Measurements from ENCODE around the gene CPHXL2. TPM values are rescaled to one million over a fixed set of nuclear protein-coding genes. Genes with fewer than 3 reads are reported as not detected.

Gene CPHXL2
- total RNA-seq, 1 donor from 2014 or later, result not detected

- Mint-ChIP-seq H3K4me1 (ENCODE audit: low read depth) (peaks cover 29% of the 10 kb centered on the region), H3K27ac (peak overlapping the region; percentile 44), H3K9me3 (no peaks in the 10 kb centered on the region), H3K27me3 (ENCODE audit: low read depth) (no peaks in the 10 kb centered on the region), H3K36me3 (ENCODE audit: low read depth) (peaks cover 88% of the 10 kb centered on the region), H3K4me3 (ENCODE audit: low read depth) (no peak overlapping the region)
- no peak for DNase-seq (ENCODE audit: low spot score)
- intact Hi-C loops (cut with micrococcal nuclease), result no loop called here
Observed at GRCh38 chr16:75629132-75629531, 47.7 kb downstream of the CPHXL2 start.

GRCh38 chr16:75628351-75628750 is 48.5 kb downstream of the CPHXL2 start:
- Mint-ChIP-seq H3K4me1 (ENCODE audit: low read depth) (peaks cover 31% of the 10 kb centered on the region), H3K27ac (peak overlapping the region; percentile 68), H3K9me3 (no peaks in the 10 kb centered on the region), H3K4me3 (ENCODE audit: low read depth) (no peak overlapping the region), H3K36me3 (ENCODE audit: low read depth) (peaks cover 81% of the 10 kb centered on the region), H3K27me3 (ENCODE audit: low read depth) (no peaks in the 10 kb centered on the region)
- DNase-seq (ENCODE audit: low spot score), result no peak
- intact Hi-C loops (cut with micrococcal nuclease), result no loop called here

DNA sequence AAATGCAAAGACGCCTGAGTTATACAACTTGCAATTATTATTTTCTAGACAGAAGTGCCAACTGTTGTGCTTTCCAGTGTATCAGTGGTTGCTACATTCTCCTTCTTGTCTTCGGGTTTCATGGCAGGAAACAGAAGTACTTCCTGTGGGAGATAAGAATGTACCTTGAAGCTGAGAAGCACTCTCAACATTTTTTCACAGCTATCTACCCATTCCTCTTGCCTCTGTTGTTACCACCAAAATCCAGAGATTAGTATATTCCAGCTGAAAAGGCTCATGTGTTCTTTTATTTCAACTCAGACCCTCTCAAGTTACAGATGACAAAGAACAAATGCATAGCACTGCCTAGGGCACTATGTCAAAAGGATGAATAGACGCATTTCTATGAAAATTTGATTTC is 49.0 kb downstream of the CPHXL2 start:
- no peak overlapping the region for H3K4me3 Mint-ChIP-seq (ENCODE audit: low read depth)
- no peak for DNase-seq (ENCODE audit: low spot score)
- peaks cover 31% of the 10 kb centered on the region for H3K4me1 Mint-ChIP-seq (ENCODE audit: low read depth)
- peaks cover 78% of the 10 kb centered on the region for H3K36me3 Mint-ChIP-seq (ENCODE audit: low read depth)
- no peaks in the 10 kb centered on the region for H3K9me3 Mint-ChIP-seq
- no peaks in the 10 kb centered on the region for H3K27me3 Mint-ChIP-seq (ENCODE audit: low read depth)
- peak overlapping the region; percentile 68 for H3K27ac Mint-ChIP-seq
- intact Hi-C loops (cut with micrococcal nuclease), result no loop called here

- H3K27me3 Mint-ChIP-seq (ENCODE audit: low read depth), result no peaks in the 10 kb centered on the region
- peak overlapping the region; percentile 57 for H3K27ac Mint-ChIP-seq
- H3K36me3 Mint-ChIP-seq (ENCODE audit: low read depth), result peaks cover 70% of the 10 kb centered on the region
- intact Hi-C loops (cut with micrococcal nuclease), result no loop called here
- H3K4me3 Mint-ChIP-seq (ENCODE audit: low read depth), result no peak overlapping the region
- H3K4me1 Mint-ChIP-seq (ENCODE audit: low read depth), result peaks cover 36% of the 10 kb centered on the region
- no peaks in the 10 kb centered on the region for H3K9me3 Mint-ChIP-seq
- DNase-seq (ENCODE audit: low spot score), result no peak
Observed at GRCh38 chr16:75626806-75627205, 50.0 kb downstream of the CPHXL2 start.

GRCh38 chr16:75624921-75625334 is 51.9 kb downstream of the CPHXL2 start:
- Mint-ChIP-seq H3K4me1 (ENCODE audit: low read depth) (peaks cover 50% of the 10 kb centered on the region), H3K9me3 (no peaks in the 10 kb centered on the region), H3K27ac (no peak overlapping the region), H3K27me3 (ENCODE audit: low read depth) (no peaks in the 10 kb centered on the region), H3K36me3 (ENCODE audit: low read depth) (peaks cover 66% of the 10 kb centered on the region), H3K4me3 (ENCODE audit: low read depth) (no peak overlapping the region)
- DNase-seq (ENCODE audit: low spot score), result no peak
- intact Hi-C loops (cut with micrococcal nuclease), result no loop called here

GRCh38 chr16:75622761-75623605 is 53.8 kb downstream of the CPHXL2 start, which contains the start of gene ADAT1:
Gene ADAT1, minus strand, starts transcription at chr16:75623281. Its CDS starts 2,482 bp downstream, at chr16:75620799.
- peak within 1 kb of the TSS; percentile 96 for H3K27ac Mint-ChIP-seq
- H3K9me3 Mint-ChIP-seq, result no peaks in the 10 kb centered on the region
- H3K4me1 Mint-ChIP-seq (ENCODE audit: low read depth), result peaks cover 36% of the 10 kb centered on the region
- peak within 1 kb of the TSS; percentile 93 for H3K4me3 Mint-ChIP-seq (ENCODE audit: low read depth)
- intact Hi-C loops (cut with micrococcal nuclease), result loop anchor here (1.0 to 2.0 kb wide), 7 partner anchors 24 to 190 kb away; partner anchors contain the start of genes CFDP1, GABARAPL2, KARS1 and TERF2IP
- no peaks in the 10 kb centered on the region for H3K27me3 Mint-ChIP-seq (ENCODE audit: low read depth)
- H3K36me3 Mint-ChIP-seq (ENCODE audit: low read depth), result peaks cover 57% of the 10 kb centered on the region
- peak; percentile 96 for DNase-seq (ENCODE audit: low spot score)

DNA sequence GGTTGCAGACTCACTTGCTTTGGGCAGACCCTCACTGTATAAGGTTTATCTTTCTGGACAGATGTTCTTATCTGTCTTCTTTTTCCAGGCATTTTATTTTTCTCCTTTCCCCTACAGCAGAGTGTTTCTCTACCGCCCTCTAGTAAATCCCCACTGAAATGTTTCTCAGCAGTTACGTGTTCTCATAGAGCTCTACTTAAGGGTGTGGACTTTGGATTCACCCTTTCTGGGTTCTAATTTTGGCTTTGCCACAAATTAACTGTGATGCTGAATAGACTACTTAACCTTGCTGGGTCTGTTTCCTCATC is 55.7 kb downstream of the CPHXL2 start:
- DNase-seq (ENCODE audit: low spot score), result no peak
- H3K4me1 Mint-ChIP-seq (ENCODE audit: low read depth), result peaks cover 38% of the 10 kb centered on the region
- peak overlapping the region; percentile 93 for H3K4me3 Mint-ChIP-seq (ENCODE audit: low read depth)
- H3K27ac Mint-ChIP-seq, result no peak overlapping the region
- H3K36me3 Mint-ChIP-seq (ENCODE audit: low read depth), result peaks cover 55% of the 10 kb centered on the region
- no peaks in the 10 kb centered on the region for H3K9me3 Mint-ChIP-seq
- intact Hi-C loops (cut with micrococcal nuclease), result no loop called here
- no peaks in the 10 kb centered on the region for H3K27me3 Mint-ChIP-seq (ENCODE audit: low read depth)

GRCh38 chr16:75620326-75621169 is 56.3 kb downstream of the CPHXL2 start:
- H3K4me3 Mint-ChIP-seq (ENCODE audit: low read depth), result no peak overlapping the region
- intact Hi-C loops (cut with micrococcal nuclease), result no loop called here
- H3K4me1 Mint-ChIP-seq (ENCODE audit: low read depth), result peaks cover 38% of the 10 kb centered on the region
- peaks cover 54% of the 10 kb centered on the region for H3K36me3 Mint-ChIP-seq (ENCODE audit: low read depth)
- no peak for DNase-seq (ENCODE audit: low spot score)
- no peak overlapping the region for H3K27ac Mint-ChIP-seq
- no peaks in the 10 kb centered on the region for H3K27me3 Mint-ChIP-seq (ENCODE audit: low read depth)
- no peaks in the 10 kb centered on the region for H3K9me3 Mint-ChIP-seq

- DNase-seq (ENCODE audit: low spot score), result no peak
- Mint-ChIP-seq H3K9me3 (no peaks in the 10 kb centered on the region), H3K36me3 (ENCODE audit: low read depth) (peaks cover 60% of the 10 kb centered on the region), H3K27me3 (ENCODE audit: low read depth) (no peaks in the 10 kb centered on the region), H3K4me3 (ENCODE audit: low read depth) (no peak overlapping the region), H3K27ac (no peak overlapping the region), H3K4me1 (ENCODE audit: low read depth) (peaks cover 34% of the 10 kb centered on the region)
- intact Hi-C loops (cut with micrococcal nuclease), result no loop called here
Observed at GRCh38 chr16:75618780-75619179, 58.0 kb downstream of the CPHXL2 start.

DNA sequence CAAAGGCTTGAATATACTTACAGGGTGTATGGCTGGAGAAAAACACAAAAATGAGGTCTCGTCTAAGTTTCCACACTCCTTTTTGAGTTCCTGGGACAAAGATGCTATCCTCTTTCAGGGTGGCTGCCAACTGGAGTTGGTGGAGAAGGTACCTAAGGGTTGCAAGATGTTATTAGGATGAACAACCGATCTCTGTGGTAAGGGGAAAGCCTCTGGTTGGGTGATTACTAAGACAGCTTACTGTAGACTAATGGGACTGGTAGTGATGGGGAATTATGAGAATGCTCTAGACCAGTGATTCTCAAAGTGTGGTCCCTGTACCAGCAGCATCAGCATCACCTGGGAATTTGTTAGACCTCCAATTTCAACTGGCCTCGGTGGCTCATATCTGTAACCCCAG is 59.7 kb downstream of the CPHXL2 start:
- peaks cover 69% of the 10 kb centered on the region for H3K36me3 Mint-ChIP-seq (ENCODE audit: low read depth)
- H3K27ac Mint-ChIP-seq, result peak overlapping the region; percentile 29
- no peaks in the 10 kb centered on the region for H3K9me3 Mint-ChIP-seq
- intact Hi-C loops (cut with micrococcal nuclease), result no loop called here
- no peaks in the 10 kb centered on the region for H3K27me3 Mint-ChIP-seq (ENCODE audit: low read depth)
- H3K4me3 Mint-ChIP-seq (ENCODE audit: low read depth), result no peak overlapping the region
- peaks cover 30% of the 10 kb centered on the region for H3K4me1 Mint-ChIP-seq (ENCODE audit: low read depth)
- DNase-seq (ENCODE audit: low spot score), result no peak

DNA sequence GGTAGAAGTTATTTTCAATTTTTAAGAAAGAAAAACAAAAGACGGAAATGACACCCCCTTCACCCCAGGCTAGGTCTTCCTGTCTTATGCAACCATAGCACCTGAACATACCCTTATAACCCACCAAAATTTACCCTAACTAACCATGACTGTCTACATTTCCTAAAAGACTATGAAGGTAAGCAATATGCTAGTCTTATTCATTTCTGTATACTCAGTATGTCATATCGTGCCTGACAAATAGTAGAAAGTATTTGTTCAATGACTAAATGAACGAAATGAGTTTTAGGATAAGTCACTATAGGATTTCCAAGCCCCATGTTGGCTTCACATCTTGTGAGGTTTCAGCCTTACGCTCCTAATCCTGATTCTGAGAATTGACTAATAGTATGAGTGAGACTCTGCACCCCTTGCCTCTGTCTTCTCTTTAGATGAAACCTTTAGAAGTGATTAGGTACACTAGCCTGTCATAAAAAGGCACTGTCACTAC is 60.2 kb downstream of the CPHXL2 start:
- no peaks in the 10 kb centered on the region for H3K9me3 Mint-ChIP-seq
- no peak for DNase-seq (ENCODE audit: low spot score)

DNA sequence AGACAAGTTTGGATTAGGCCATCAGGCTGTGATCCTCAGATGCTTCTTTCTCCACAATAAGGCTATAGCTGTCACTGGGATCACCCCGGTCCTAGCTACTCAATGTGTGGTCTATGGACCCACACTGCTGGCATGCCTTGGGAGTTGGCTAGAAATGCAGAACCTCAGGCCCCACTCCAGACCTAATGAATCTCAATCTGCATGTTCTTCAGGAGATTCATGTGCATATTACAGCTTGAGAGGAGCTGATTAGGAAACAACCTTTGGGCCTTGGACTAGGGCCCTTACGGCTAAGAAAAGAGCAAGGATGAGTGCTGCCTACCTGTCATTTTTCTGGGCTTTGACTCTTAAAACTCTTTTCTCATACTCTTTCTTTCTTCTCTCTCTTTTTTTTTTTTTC is 61.2 kb downstream of the CPHXL2 start:
- peaks cover 63% of the 10 kb centered on the region for H3K36me3 Mint-ChIP-seq (ENCODE audit: low read depth)
- H3K4me1 Mint-ChIP-seq (ENCODE audit: low read depth), result peaks cover 16% of the 10 kb centered on the region
- H3K27me3 Mint-ChIP-seq (ENCODE audit: low read depth), result no peaks in the 10 kb centered on the region
- intact Hi-C loops (cut with micrococcal nuclease), result no loop called here
- DNase-seq (ENCODE audit: low spot score), result no peak
- no peak overlapping the region for H3K27ac Mint-ChIP-seq
- H3K4me3 Mint-ChIP-seq (ENCODE audit: low read depth), result no peak overlapping the region
- no peaks in the 10 kb centered on the region for H3K9me3 Mint-ChIP-seq

More for the DNA sequence above, 60.2 kb downstream of the CPHXL2 start:
- H3K4me3 Mint-ChIP-seq (ENCODE audit: low read depth), result no peak overlapping the region
- H3K36me3 Mint-ChIP-seq (ENCODE audit: low read depth), result peaks cover 70% of the 10 kb centered on the region
- H3K27ac Mint-ChIP-seq, result peak overlapping the region; percentile 29
- H3K4me1 Mint-ChIP-seq (ENCODE audit: low read depth), result peaks cover 25% of the 10 kb centered on the region
- intact Hi-C loops (cut with micrococcal nuclease), result no loop called here
- no peaks in the 10 kb centered on the region for H3K27me3 Mint-ChIP-seq (ENCODE audit: low read depth)

Data from activated T-helper 2 cell treated with anti-CD3 and anti-CD28 coated beads, Interferon-gamma antibody, Interleukin-2, Interleukin-4, amounts not matched to agents 10 μg/mL and 5 μg/mL and 100 μg/mL, durations not matched to agents 14 hours and 24 hours and 36 hours (primary cell).